Measurements from ENCODE around the gene PAGR1. TPM values are rescaled to one million over a fixed set of nuclear protein-coding genes. Genes with fewer than 3 reads are reported as not detected.

Gene PAGR1
- polyA plus RNA-seq, 1 donor, result 36.4 TPM

DNA sequence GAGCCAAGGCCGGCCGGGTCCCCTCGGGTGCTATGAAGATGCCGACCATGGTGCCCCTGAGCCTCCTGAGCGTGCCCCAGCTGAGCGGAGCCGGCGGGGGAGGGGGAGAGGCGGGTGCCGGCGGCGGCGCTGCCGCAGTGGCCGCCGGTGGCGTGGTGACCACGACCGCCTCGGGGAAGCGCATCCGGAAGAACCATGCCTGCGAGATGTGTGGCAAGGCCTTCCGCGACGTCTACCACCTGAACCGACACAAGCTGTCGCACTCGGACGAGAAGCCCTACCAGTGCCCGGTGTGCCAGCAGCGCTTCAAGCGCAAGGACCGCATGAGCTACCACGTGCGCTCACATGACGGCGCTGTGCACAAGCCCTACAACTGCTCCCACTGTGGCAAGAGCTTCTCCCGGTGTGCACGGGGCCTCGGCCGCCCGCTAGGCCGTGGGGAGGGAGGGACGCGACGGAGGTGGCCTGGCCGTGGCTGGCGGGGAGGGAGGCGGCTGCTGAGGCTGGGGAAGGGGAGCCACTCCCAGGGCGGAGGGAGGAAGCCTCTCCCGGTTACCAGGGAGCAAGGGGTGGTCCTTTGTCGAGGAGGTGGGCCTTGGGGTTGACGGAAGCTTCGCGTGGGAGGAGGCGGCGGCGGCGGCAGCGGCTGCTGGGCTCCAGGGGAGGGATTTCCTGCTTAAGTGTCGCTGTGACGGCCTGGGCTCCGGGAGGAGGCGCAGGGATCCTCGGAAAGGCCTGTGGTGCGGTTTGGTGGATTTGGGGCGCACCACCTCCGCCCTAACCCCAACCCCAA, 8.3 kb upstream of the PAGR1 start:
- Histone ChIP-seq H3K4me1 (ENCODE audit: control insufficient read depth, insufficient read depth, low read length) (peaks cover 52% of the 10 kb centered on the region), H3K4me3 (ENCODE audit: low read length) (peak overlapping the region; percentile 49), H3K27ac (ENCODE audit: low read length) (peak overlapping the region; percentile 86), H3K36me3 (ENCODE audit: control insufficient read depth, insufficient read depth, low read length) (peaks cover 35% of the 10 kb centered on the region), H3K9me3 (ENCODE audit: control insufficient read depth, low read depth, low read length) (no peaks in the 10 kb centered on the region), H3K27me3 (ENCODE audit: control insufficient read depth, insufficient read depth, low read length) (peaks cover 6% of the 10 kb centered on the region)
- peak; percentile 88 to 93 for DNase-seq
- no CpG with 5 or more reads among the region's 69 CpGs for WGBS (ENCODE audit: insufficient coverage, low lambda C conversion rate)

DNA sequence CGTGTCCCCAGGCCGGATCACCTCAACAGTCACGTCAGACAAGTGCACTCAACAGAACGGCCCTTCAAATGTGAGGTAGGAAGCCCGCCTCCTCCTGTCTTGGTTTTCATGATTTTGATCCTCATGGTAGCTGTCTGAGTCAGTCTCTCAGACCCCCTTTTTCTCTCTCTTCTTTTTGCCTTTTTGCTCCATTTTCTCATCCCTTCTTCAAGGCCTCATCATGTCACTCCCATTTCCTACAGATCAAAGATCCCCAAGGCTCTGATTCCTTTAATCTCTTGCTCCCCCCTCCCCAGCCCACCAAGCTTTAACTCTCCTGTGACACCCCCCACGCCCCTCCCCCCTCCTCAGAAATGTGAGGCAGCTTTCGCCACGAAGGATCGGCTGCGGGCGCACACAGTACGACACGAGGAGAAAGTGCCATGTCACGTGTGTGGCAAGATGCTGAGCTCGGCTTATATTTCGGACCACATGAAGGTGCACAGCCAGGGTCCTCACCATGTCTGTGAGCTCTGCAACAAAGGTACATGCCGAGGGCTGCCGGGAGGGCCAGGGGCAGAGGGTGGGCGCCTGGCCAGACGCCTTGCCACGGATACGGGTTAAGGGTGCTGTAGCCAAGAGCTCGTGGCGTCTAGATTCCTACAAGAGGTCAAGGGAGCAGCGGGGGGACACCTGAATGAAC, 7.6 kb upstream of the PAGR1 start:
- DNase-seq, result no peak
- no CpG with 5 or more reads among the region's 25 CpGs for WGBS (ENCODE audit: insufficient coverage, low lambda C conversion rate)
- Histone ChIP-seq H3K4me1 (ENCODE audit: control insufficient read depth, insufficient read depth, low read length) (peaks cover 56% of the 10 kb centered on the region), H3K27me3 (ENCODE audit: control insufficient read depth, insufficient read depth, low read length) (peaks cover 13% of the 10 kb centered on the region), H3K4me3 (ENCODE audit: low read length) (peak overlapping the region; percentile 49), H3K36me3 (ENCODE audit: control insufficient read depth, insufficient read depth, low read length) (peaks cover 28% of the 10 kb centered on the region), H3K27ac (ENCODE audit: low read length) (peak overlapping the region; percentile 86), H3K9me3 (ENCODE audit: control insufficient read depth, low read depth, low read length) (no peaks in the 10 kb centered on the region)

DNA sequence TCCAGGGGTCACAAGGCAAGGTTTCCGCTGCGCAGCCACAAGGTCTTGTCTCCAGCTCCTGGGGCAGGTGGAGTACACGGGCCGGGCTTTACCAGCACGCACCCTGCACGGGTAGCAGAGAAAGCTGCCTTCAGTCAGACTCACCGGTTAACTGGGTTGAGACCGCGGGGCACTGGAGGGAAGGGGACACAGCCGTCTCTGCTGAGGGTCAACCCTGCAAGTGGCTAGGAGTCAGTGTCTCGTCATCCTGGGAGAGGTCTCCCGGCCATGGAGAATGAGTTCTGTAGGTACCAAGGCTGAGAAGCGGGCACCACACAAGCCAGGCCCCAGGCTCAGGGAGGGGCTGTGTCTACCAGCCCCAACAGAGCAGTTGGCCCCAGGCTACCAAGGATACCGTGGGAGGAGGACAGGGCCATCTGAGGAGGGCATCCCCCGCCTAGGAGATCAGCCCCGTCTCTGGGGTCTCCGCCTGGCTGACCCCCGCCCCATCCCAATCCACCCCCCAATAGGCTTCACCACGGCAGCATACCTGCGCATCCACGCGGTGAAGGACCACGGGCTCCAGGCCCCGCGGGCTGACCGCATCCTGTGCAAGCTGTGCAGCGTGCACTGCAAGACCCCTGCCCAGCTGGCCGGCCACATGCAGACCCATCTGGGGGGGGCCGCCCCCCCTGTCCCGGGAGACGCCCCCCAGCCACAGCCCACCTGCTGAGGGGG, 6.8 kb upstream of the PAGR1 start:
- peaks cover 54% of the 10 kb centered on the region for H3K4me1 ChIP-seq (ENCODE audit: control insufficient read depth, insufficient read depth, low read length)
- H3K36me3 ChIP-seq (ENCODE audit: control insufficient read depth, insufficient read depth, low read length), result peaks cover 22% of the 10 kb centered on the region
- H3K27me3 ChIP-seq (ENCODE audit: control insufficient read depth, insufficient read depth, low read length), result peaks cover 14% of the 10 kb centered on the region
- no peak overlapping the region for H3K4me3 ChIP-seq (ENCODE audit: low read length)
- WGBS (ENCODE audit: insufficient coverage, low lambda C conversion rate), result no CpG with 5 or more reads among the region's 31 CpGs
- H3K27ac ChIP-seq (ENCODE audit: low read length), result no peak overlapping the region
- H3K9me3 ChIP-seq (ENCODE audit: control insufficient read depth, low read depth, low read length), result no peaks in the 10 kb centered on the region
- no peak for DNase-seq

DNA sequence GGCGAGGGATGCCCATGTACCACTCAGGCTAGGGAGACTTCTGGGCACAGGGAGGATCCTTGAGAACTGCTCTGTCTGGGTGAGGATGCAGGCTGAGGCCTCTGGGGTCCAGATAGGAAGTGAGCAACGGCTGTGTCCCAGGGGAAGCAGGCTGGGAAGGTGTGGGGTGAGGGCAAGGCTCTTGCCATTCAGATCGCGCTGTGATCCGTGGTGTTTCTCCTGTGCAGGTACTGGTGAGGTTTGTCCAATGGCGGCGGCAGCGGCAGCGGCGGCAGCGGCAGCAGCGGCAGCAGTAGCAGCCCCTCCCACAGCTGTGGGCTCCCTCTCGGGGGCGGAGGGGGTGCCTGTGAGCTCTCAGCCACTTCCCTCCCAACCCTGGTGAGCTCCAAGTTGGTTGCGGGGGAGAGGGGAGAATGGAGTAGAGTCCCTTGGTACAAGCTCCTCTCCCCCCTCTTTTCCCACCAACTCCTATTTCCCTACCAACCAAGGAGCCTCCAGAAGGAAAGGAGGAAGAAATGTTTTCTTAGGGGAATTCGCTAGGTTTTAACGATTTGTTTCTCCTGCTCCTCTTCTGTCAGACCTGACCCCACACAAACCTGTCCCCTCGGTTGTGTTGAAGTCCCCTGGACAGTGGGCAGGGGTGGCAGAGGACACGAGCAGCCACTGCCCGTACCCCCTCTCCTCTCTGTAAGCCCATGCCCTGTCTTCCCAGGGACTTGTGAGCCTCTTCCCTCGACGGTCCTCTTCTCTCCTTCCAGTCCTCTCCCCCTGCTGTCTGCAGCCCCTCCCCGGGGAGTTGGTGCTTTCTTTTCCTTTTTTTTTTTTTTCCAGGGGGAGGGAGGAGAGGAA, 5.9 kb upstream of the PAGR1 start:
- Histone ChIP-seq H3K36me3 (ENCODE audit: control insufficient read depth, insufficient read depth, low read length) (peaks cover 22% of the 10 kb centered on the region), H3K4me1 (ENCODE audit: control insufficient read depth, insufficient read depth, low read length) (peaks cover 48% of the 10 kb centered on the region), H3K9me3 (ENCODE audit: control insufficient read depth, low read depth, low read length) (no peaks in the 10 kb centered on the region), H3K4me3 (ENCODE audit: low read length) (no peak overlapping the region), H3K27me3 (ENCODE audit: control insufficient read depth, insufficient read depth, low read length) (peaks cover 14% of the 10 kb centered on the region), H3K27ac (ENCODE audit: low read length) (peak overlapping the region; percentile 92)
- WGBS (ENCODE audit: insufficient coverage, low lambda C conversion rate), result no CpG with 5 or more reads among the region's 23 CpGs
- DNase-seq, result peak in 1 of 2 donors; percentile 14

DNA sequence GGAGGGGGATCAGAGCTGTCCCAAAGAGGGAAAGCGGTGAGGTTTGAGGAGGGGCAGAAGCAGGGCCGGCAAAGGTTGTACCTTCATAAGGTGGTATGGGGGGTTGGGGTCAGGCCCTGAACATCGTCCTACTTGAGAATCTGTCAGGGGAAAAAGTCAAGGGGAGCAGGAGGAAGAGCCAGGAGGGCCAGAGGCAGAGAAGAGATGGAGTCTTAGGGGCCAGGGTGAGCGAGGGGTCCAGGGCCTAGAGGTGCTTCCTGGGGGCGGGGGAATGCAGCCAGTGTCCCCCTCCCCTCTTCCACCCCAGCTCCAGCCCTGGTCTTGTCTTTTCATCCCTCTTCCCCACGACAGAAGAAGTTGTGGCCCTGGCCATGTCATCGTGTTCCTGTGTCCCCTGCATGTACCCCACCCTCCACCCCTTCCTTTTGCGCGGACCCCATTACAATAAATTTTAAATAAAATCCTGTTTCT, 5.2 kb upstream of the PAGR1 start:
- WGBS (ENCODE audit: insufficient coverage, low lambda C conversion rate), result 40% methylated on average over 2 of the region's 9 CpGs
- Histone ChIP-seq H3K36me3 (ENCODE audit: control insufficient read depth, insufficient read depth, low read length) (peaks cover 22% of the 10 kb centered on the region), H3K27me3 (ENCODE audit: control insufficient read depth, insufficient read depth, low read length) (peaks cover 14% of the 10 kb centered on the region), H3K4me3 (ENCODE audit: low read length) (no peak overlapping the region), H3K27ac (ENCODE audit: low read length) (peak overlapping the region; percentile 92), H3K9me3 (ENCODE audit: control insufficient read depth, low read depth, low read length) (no peaks in the 10 kb centered on the region), H3K4me1 (ENCODE audit: control insufficient read depth, insufficient read depth, low read length) (peaks cover 51% of the 10 kb centered on the region)
- DNase-seq, result peak in 1 of 2 donors; percentile 11

DNA sequence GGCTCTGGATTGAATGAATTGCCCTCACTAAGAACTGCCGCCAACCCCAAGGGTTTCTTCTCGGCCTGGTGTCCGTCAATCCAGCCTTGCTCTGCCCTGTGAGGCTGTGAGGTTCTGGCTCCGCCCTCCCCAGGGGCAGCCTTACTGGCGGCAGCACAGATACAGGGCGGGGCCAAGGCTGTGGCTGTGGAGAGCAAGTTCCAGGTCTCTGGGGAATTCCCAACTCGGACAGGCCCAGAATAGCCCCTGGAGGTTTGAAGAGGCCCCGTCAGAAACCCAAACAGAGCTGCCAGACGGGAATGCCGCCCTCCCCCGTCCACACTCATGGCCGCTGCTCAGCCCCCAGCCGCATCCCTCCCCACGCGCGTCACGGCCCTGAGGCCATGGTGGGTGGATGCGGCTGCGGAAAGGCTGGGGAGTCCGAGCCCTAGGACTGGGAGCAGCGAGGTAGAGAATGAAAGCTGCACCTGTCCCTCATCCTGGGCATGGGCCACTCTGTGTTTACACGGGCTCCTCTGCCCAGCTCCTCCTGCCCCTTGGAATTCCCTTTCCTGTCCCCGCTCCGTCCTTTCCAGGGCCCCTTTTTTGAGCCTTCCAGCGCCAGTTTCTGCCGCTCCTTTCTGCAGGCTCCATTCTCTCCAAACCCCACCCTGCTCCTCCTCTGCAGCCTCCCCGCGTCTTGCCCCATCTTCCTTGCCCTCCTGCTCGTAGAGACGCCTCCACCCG, 4.6 kb upstream of the PAGR1 start:
- no CpG with 5 or more reads among the region's 31 CpGs for WGBS (ENCODE audit: insufficient coverage, low lambda C conversion rate)
- H3K4me1 ChIP-seq (ENCODE audit: control insufficient read depth, insufficient read depth, low read length), result peaks cover 51% of the 10 kb centered on the region
- DNase-seq, result peak; percentile 93 to 95

DNA sequence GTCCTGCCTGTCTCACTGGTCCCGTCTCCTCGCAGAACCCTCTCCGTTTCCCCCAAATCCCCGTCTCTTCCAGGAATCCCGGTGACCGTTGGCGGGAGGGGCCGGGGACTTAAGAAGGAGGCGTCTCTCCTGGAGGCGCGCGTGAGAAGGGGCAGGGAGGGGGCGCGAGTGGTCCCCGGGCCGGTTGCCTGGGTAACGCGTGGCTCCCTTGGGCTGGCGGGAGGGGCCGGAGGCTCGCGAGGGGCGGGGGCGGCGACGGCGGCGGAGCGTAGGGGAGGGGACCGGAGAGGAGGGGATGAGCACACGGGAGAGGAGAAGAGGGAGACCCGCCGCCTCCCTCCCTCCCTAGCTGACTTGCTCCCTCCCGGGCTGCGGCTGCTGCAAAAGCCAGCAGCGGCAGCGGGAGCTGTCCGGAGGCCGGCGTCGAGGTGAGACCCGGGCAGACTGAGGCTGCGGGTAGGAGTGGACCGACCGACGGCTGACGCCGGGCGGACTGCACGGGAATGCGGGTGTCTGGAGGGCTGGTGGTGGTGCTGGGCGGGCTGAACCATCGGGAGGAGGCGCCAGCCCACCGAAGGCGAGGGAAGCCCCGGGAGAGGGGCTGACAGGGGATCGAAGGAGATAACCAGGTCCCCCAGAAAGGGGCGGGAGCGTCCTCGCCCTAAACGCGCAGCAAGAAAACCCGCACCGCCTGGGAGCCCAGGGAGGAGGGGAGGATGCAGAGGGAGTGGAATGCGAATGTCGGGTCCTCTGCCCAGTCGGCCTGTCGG, 3.9 kb upstream of the PAGR1 start, which contains the start of gene PRRT2:
TSS of gene PRRT2 (plus strand) at position 298 of the 770 bp plus-strand sequence. CDS start 862 bp downstream, outside the sequence.
- peak within 1 kb of the TSS; percentile 57 for H3K4me3 ChIP-seq (ENCODE audit: low read length)
- H3K27ac ChIP-seq (ENCODE audit: low read length), result peak within 1 kb of the TSS; percentile 92
- peaks cover 54% of the 10 kb centered on the region for H3K4me1 ChIP-seq (ENCODE audit: control insufficient read depth, insufficient read depth, low read length)
- H3K9me3 ChIP-seq (ENCODE audit: control insufficient read depth, low read depth, low read length), result no peaks in the 10 kb centered on the region
- H3K27me3 ChIP-seq (ENCODE audit: control insufficient read depth, insufficient read depth, low read length), result peaks cover 14% of the 10 kb centered on the region
- peaks cover 22% of the 10 kb centered on the region for H3K36me3 ChIP-seq (ENCODE audit: control insufficient read depth, insufficient read depth, low read length)
- no CpG with 5 or more reads among the region's 69 CpGs for WGBS (ENCODE audit: insufficient coverage, low lambda C conversion rate)
- DNase-seq, result peak in 1 of 2 donors; percentile 61

More for the DNA sequence above, 4.6 kb upstream of the PAGR1 start:
- peaks cover 14% of the 10 kb centered on the region for H3K27me3 ChIP-seq (ENCODE audit: control insufficient read depth, insufficient read depth, low read length)
- H3K9me3 ChIP-seq (ENCODE audit: control insufficient read depth, low read depth, low read length), result no peaks in the 10 kb centered on the region
- peak overlapping the region; percentile 92 for H3K27ac ChIP-seq (ENCODE audit: low read length)
- H3K4me3 ChIP-seq (ENCODE audit: low read length), result peak overlapping the region; percentile 57
- H3K36me3 ChIP-seq (ENCODE audit: control insufficient read depth, insufficient read depth, low read length), result peaks cover 22% of the 10 kb centered on the region

DNA sequence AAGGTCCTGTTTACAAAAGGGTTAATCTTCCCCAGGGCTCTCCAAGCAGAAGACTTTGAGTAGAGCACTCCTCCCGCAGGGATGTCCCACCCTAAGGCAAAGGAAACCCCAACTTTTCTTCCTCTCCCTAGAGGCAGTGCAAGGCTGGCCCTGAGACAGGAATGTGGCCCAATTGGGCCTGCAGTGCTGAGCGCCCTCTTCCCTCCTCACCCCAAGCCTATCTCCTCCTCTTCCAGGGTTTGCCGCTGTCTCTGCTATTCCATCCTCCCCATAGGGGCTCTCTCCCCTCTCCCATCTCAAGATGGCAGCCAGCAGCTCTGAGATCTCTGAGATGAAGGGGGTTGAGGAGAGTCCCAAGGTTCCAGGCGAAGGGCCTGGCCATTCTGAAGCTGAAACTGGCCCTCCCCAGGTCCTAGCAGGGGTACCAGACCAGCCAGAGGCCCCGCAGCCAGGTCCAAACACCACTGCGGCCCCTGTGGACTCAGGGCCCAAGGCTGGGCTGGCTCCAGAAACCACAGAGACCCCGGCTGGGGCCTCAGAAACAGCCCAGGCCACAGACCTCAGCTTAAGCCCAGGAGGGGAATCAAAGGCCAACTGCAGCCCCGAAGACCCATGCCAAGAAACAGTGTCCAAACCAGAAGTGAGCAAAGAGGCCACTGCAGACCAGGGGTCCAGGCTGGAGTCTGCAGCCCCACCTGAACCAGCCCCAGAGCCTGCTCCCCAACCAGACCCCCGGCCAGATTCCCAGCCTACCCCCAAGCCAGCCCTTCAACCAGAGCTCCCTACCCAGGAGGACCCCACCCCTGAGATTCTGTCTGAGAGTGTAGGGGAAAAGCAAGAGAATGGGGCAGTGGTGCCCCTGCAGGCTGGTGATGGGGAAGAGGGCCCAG, 3.0 kb upstream of the PAGR1 start:
- WGBS (ENCODE audit: insufficient coverage, low lambda C conversion rate), result no CpG with 5 or more reads among the region's 9 CpGs
- Histone ChIP-seq H3K9me3 (ENCODE audit: control insufficient read depth, low read depth, low read length) (no peaks in the 10 kb centered on the region), H3K27ac (ENCODE audit: low read length) (peak overlapping the region; percentile 65), H3K36me3 (ENCODE audit: control insufficient read depth, insufficient read depth, low read length) (peaks cover 23% of the 10 kb centered on the region), H3K4me1 (ENCODE audit: control insufficient read depth, insufficient read depth, low read length) (peaks cover 56% of the 10 kb centered on the region), H3K4me3 (ENCODE audit: low read length) (peak overlapping the region; percentile 57), H3K27me3 (ENCODE audit: control insufficient read depth, insufficient read depth, low read length) (peaks cover 14% of the 10 kb centered on the region)
- no peak for DNase-seq

Data from large intestine (tissue), 3 donors.